OCI-LY7 (cell line): ENCODE results near the gene CD302. TPM values are rescaled to one million over a fixed set of nuclear protein-coding genes. Genes with fewer than 3 reads are reported as not detected.

Experiments used
- BruUV-seq: library from RNA; stranded (reverse); fragments of 400-500 nt; replicated peaks from 2 replicates; lab custom pipeline; 2021; lab: Mats Ljungman, UMichigan
- CTCF ChIA-PET: fragments of 300-600 bp; sonication (Branson Sonifier 250); formaldehyde crosslinking; loops from one replicate; lab custom pipeline; 2022; ENCODE audit warnings: antibody characterized with exemption; ENCODE audit not compliant: unreplicated experiment; lab: Charles Lee
- POLR2A ChIA-PET: fragments of 300-600 bp; sonication (Branson Sonifier 250); formaldehyde crosslinking; loops from one replicate; lab custom pipeline; 2022; ENCODE audit warnings: antibody characterized with exemption; lab: Charles Lee
- DNase-seq: peaks from one replicate; pipeline ENCODE4 v3.0.0-alpha.2; 2015; ENCODE audit warnings: low spot score
- H2AFZ ChIP-seq: fragments of 200-600 bp; sonication (generic), shearing (Covaris generic); 2 replicates; pipeline ENCODE4 v1.6.1; 2014; ENCODE audit warnings: mild to moderate bottlenecking, antibody characterized with exemption, low read length, moderate library complexity
- H3K27ac ChIP-seq: fragments of 200-600 bp; sonication (generic); 2 replicates; pipeline ENCODE4 v1.5.1; 2014; ENCODE audit warnings: mixed run types, low read depth, mild to moderate bottlenecking, moderate library complexity, low read length, inconsistent platforms; ENCODE audit not compliant: poor library complexity, severe bottlenecking
- H3K36me3 ChIP-seq: fragments of 200-600 bp; sonication (generic); 2 replicates; pipeline ENCODE4 v1.6.1; 2014; ENCODE audit warnings: mild to moderate bottlenecking, antibody characterized with exemption, low read length, moderate library complexity, mixed read lengths; ENCODE audit not compliant: insufficient read depth
- H3K4me1 ChIP-seq: fragments of 200-600 bp; sonication (generic); 2 replicates; pipeline ENCODE4 v1.5.1; 2014; ENCODE audit warnings: mild to moderate bottlenecking, low read length; ENCODE audit not compliant: insufficient read depth, poor library complexity, severe bottlenecking
- H3K4me2 ChIP-seq: fragments of 200-600 bp; sonication (generic); 2 replicates; pipeline ENCODE4 v1.6.1; 2014; ENCODE audit warnings: mild to moderate bottlenecking, low read length
- H3K4me3 ChIP-seq: fragments of 200-600 bp; sonication (generic); 2 replicates; pipeline ENCODE4 v1.5.1; 2014; ENCODE audit warnings: mild to moderate bottlenecking, low read depth, low read length; ENCODE audit not compliant: poor library complexity, severe bottlenecking
- H3K79me2 ChIP-seq: fragments of 200-600 bp; sonication (generic); 2 replicates; pipeline ENCODE4 v1.6.1; 2016; ENCODE audit warnings: low read depth, mild to moderate bottlenecking, low read length, moderate library complexity, mixed read lengths; ENCODE audit not compliant: insufficient read depth
- H3K9me2 ChIP-seq: fragments of 200-600 bp; sonication (generic); 2 replicates; pipeline ENCODE4 v1.6.1; 2016; ENCODE audit warnings: mild to moderate bottlenecking, low read length, mixed read lengths; ENCODE audit not compliant: insufficient read depth
- H3K9me3 ChIP-seq: fragments of 200-600 bp; sonication (generic); 2 replicates; pipeline ENCODE4 v1.6.1; 2014; ENCODE audit warnings: mild to moderate bottlenecking, mixed run types, low read length, mixed read lengths
- H4K20me1 ChIP-seq: fragments of 200-600 bp; sonication (generic); 2 replicates; pipeline ENCODE4 v1.6.1; 2014; ENCODE audit warnings: mild to moderate bottlenecking, antibody characterized with exemption, low read length, moderate library complexity, mixed read lengths; ENCODE audit not compliant: insufficient read depth
- CTCF ChIP-seq: fragments of 200-600 bp; sonication (generic); conservative IDR thresholded peaks from 2 replicates; pipeline ENCODE4 v1.5.1; 2014; ENCODE audit warnings: mild to moderate bottlenecking, antibody characterized with exemption, low read length, moderate library complexity, mixed read lengths
- EZH2phosphoT487 ChIP-seq: fragments of 200-600 bp; sonication (generic); IDR thresholded peaks from 2 replicates; pipeline ENCODE4 v1.6.1; 2018; ENCODE audit warnings: low read depth, borderline replicate concordance, mild to moderate bottlenecking, mixed run types, antibody characterized with exemption, low read length, moderate library complexity, mixed read lengths
- intact Hi-C: fragments of 100-400 bp; cut with micrococcal nuclease; formaldehyde crosslinking; loops from one replicate; pipeline ENCODE4 v1.10.0; 2022; ENCODE audit not compliant: unreplicated experiment
- total RNA-seq, 2 experiments: library from RNA; depleted of rRNA in 1 of 2; stranded (reverse); fragments of >200 nt in 1 of 2; shearing (Covaris generic) in 1 of 2; gene quantifications; 2 replicates each; pipeline ENCODE4 v1.2.3, GENCODE V29; 2014 to 2022

CD302 gene
- total RNA-seq, 2 experiments from 2014 or later = not detected

- Histone ChIP-seq H3K9me3 (no peaks in the 10 kb centered on the region), H3K9me2 (no peaks in the 10 kb centered on the region), H3K79me2 (peaks cover 10% of the 10 kb centered on the region; the same call in 1 of the 2 replicates), H3K36me3 (peaks cover 78% of the 10 kb centered on the region), H3K4me2 (no peak overlapping the region), H3K4me1 (no peaks in the 10 kb centered on the region), H2AFZ (no peak overlapping the region), H3K27ac (no peak overlapping the region), H3K4me3 (no peak overlapping the region), H4K20me1 (peaks cover 6% of the 10 kb centered on the region)
- intact Hi-C loops = no loop called here
- no peak for TF ChIP-seq EZH2phosphoT487
- TF ChIP-seq CTCF = no peak
- no peak for DNase-seq
- no TSS peak for BruUV-seq
- ChIA-PET CTCF (no interaction called here), POLR2A (interaction anchor here (0.5 to 1.3 kb wide), 4 partner anchors 15 to 251 kb away, joined by 3 read pairs; no protein-coding TSS in a partner anchor)
These were observed 28.9 kb downstream of the CD302 start for GRCh38 chr2:159769147-159769546.

- TSS peak; percentile 3 for BruUV-seq
- intact Hi-C loops = no loop called here
- POLR2A ChIA-PET = interaction anchor here (0.6 to 2.1 kb wide), 8 partner anchors 8 to 1285 kb away, joined by 3 to 12 read pairs (median 4); no protein-coding TSS in a partner anchor
- H4K20me1 ChIP-seq = peaks cover 11% of the 10 kb centered on the region
- TF ChIP-seq EZH2phosphoT487 (no peak), CTCF (no peak)
- H3K9me3 ChIP-seq = no peaks in the 10 kb centered on the region
- peaks cover 99% of the 10 kb centered on the region for H3K36me3 ChIP-seq
- no peak overlapping the region for H3K4me2 ChIP-seq
- CTCF ChIA-PET = no interaction called here
- H3K4me1 ChIP-seq = no peaks in the 10 kb centered on the region
- H3K9me2 ChIP-seq = no peaks in the 10 kb centered on the region
- H2AFZ ChIP-seq = no peak overlapping the region
- H3K4me3 ChIP-seq = no peak overlapping the region
- H3K79me2 ChIP-seq = peaks cover 30% of the 10 kb centered on the region; the same call in 1 of the 2 replicates
- no peak for DNase-seq
- no peak overlapping the region for H3K27ac ChIP-seq
These were observed 35.9 kb downstream of the CD302 start for GRCh38 chr2:159762075-159762474.

GRCh38 chr2:159760326-159760725 is 37.7 kb downstream of the CD302 start:
- intact Hi-C loops = no loop called here
- ChIA-PET POLR2A (interaction anchor here (0.5 kb wide), 1 partner anchor 681 kb away, joined by 3 read pairs; no protein-coding TSS in a partner anchor), CTCF (no interaction called here)
- Histone ChIP-seq H3K79me2 (peaks cover 28% of the 10 kb centered on the region; the same call in 1 of the 2 replicates), H3K4me2 (no peak overlapping the region), H3K9me3 (no peaks in the 10 kb centered on the region), H3K27ac (no peak overlapping the region), H3K9me2 (no peaks in the 10 kb centered on the region), H3K4me1 (no peaks in the 10 kb centered on the region), H3K4me3 (no peak overlapping the region), H3K36me3 (peaks cover 99% of the 10 kb centered on the region), H2AFZ (no peak overlapping the region), H4K20me1 (peaks cover 12% of the 10 kb centered on the region)
- DNase-seq = no peak
- no peak for TF ChIP-seq CTCF
- no peak for TF ChIP-seq EZH2phosphoT487
- no TSS peak for BruUV-seq
